Activated CD4-positive, alpha-beta T cell treated with anti-CD3 and anti-CD28 coated beads, Interleukin-2, amount 10 ng/mL, durations not matched to agents 24 days and 14 days (primary cell): ENCODE measurements around the gene CLIC4. TPM values are rescaled to one million over a fixed set of nuclear protein-coding genes. Genes with fewer than 3 reads are reported as not detected.
"Not testable (repeated sequence)": the region's sequence is repeated elsewhere in the genome, so short reads cannot be mapped to it uniquely, and the experiment has no call there.

Experiments used
- DNase-seq: peaks from one replicate; pipeline ENCODE4 v3.0.0; 2022
- H3K27ac Mint-ChIP-seq: one replicate; pipeline ENCODE4 v1.8.0; 2022; ENCODE audit warnings: mild to moderate bottlenecking, mixed read lengths
- H3K27me3 Mint-ChIP-seq: one replicate; pipeline ENCODE4 v1.8.0; 2022; ENCODE audit warnings: mixed read lengths
- H3K36me3 Mint-ChIP-seq: one replicate; pipeline ENCODE4 v1.8.0; 2022; ENCODE audit warnings: low read depth, mild to moderate bottlenecking, mixed read lengths
- H3K4me1 Mint-ChIP-seq: one replicate; pipeline ENCODE4 v1.8.0; 2021; ENCODE audit warnings: mixed read lengths
- H3K4me3 Mint-ChIP-seq: one replicate; pipeline ENCODE4 v1.8.0; 2022; ENCODE audit warnings: mild to moderate bottlenecking, moderate library complexity, mixed read lengths
- H3K9me3 Mint-ChIP-seq: one replicate; pipeline ENCODE4 v1.8.0; 2021; ENCODE audit warnings: mixed read lengths
- intact Hi-C: fragments of 100-400 bp; cut with micrococcal nuclease; formaldehyde crosslinking; loops from one replicate; pipeline ENCODE4 v1.15.1; 2023
- total RNA-seq: library from RNA; stranded (reverse); gene quantifications from 2 replicates; pipeline ENCODE4 v1.2.3, GENCODE V29; 2022

The CLIC4 gene
- total RNA-seq, 1 donor from 2014 or later, result 17.4 TPM

DNA sequence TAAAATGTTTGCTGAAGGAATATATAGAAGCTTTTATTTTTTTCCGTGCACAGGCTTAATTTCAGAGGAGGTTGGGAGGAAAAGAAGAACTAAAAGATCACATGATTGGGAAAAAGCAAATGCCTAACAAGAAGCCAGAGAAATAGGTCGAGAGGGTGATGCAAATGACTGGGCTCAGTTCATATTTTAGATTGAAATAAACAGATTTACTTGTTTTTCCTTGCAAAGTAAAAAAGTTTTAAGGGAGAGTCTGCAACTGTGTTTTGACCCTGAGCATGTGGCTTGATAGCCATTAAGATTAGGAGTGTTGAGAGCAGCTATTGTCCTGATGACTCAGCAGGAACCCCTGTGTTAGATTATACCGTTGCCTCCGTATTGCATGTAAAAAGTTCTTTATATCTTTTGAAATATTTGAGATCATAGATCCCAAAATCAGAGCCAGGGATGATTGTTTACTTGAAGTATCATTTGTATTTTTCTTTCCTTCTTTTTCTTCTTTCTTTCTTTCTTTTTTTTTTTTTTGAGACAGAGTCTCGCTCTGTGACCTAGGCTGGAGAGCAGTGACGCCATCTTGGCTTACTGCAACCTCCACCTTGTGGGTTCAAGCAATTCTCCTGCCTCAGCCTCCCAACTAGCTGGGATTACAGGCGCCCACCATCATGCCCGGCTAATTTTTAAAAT, 20.2 kb downstream of the CLIC4 start:
- DNase-seq, result no peak
- H3K4me1 Mint-ChIP-seq, result peaks cover 14% of the 10 kb centered on the region
- intact Hi-C loops, result no loop called here
- no peaks in the 10 kb centered on the region for H3K36me3 Mint-ChIP-seq
- H3K4me3 Mint-ChIP-seq, result no peak overlapping the region
- H3K9me3 Mint-ChIP-seq, result no peaks in the 10 kb centered on the region
- no peaks in the 10 kb centered on the region for H3K27me3 Mint-ChIP-seq
- no peak overlapping the region for H3K27ac Mint-ChIP-seq

DNA sequence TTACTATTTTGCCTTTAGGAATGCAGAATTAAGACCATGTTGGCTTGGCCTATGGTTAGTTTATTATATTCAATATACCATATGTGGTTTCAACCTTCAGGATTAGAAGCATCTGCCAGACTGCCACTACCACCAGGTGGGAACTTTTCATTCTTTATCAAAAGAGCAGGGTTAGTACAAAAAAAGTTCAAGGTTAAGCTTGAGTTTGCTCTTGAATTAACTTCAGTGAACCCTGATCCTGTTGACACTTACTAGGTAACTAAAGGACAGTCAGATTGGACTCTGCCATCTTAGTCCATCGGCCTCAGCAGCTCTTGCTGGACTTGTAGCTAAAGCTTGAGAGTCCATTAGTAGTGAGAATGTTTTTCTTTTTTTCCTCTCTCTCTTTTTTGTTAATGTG, 22.1 kb downstream of the CLIC4 start:
- no peaks in the 10 kb centered on the region for H3K36me3 Mint-ChIP-seq
- no peaks in the 10 kb centered on the region for H3K9me3 Mint-ChIP-seq
- H3K27ac Mint-ChIP-seq, result no peak overlapping the region
- H3K27me3 Mint-ChIP-seq, result no peaks in the 10 kb centered on the region
- intact Hi-C loops, result no loop called here
- H3K4me3 Mint-ChIP-seq, result no peak overlapping the region
- H3K4me1 Mint-ChIP-seq, result peaks cover 19% of the 10 kb centered on the region
- DNase-seq, result no peak

DNA sequence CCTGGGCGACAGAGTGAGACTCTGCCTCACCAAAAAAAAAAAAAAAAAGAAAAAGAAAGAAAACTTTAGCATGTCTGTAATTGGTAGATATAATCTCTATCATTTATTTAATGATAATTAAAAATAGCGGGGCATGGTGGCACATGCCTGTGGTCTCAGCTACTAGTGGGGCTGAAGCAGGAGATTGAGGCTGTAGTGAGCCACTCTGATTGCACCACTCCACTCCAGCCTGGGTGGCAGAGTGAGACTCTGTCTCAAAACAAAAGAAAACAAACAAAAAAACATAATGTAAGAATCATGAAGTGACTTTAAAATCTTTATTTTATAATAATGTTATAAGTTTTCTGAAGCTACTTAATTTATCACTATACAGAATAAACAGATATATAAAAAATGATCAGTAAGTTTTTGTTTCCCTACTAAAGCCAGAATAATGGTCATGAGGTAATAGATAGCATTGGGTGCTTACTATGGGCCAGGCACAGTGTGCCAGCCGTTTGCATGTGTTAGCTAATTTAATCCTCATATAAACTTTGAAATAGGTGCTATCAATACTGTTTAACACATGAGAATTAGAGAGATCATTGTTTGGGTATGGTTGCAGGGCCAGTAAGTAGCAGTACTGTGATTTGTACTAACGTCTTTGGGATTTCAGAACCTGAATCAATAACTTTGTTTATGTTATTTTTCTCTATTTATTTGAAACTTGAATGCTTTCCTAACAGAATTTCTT, 23.8 kb downstream of the CLIC4 start:
- intact Hi-C loops, result no loop called here
- H3K4me3 Mint-ChIP-seq, result no peak overlapping the region
- H3K36me3 Mint-ChIP-seq, result no peaks in the 10 kb centered on the region
- no peaks in the 10 kb centered on the region for H3K27me3 Mint-ChIP-seq
- DNase-seq, result no peak
- H3K27ac Mint-ChIP-seq, result no peak overlapping the region
- H3K9me3 Mint-ChIP-seq, result no peaks in the 10 kb centered on the region
- H3K4me1 Mint-ChIP-seq, result peaks cover 21% of the 10 kb centered on the region

DNA sequence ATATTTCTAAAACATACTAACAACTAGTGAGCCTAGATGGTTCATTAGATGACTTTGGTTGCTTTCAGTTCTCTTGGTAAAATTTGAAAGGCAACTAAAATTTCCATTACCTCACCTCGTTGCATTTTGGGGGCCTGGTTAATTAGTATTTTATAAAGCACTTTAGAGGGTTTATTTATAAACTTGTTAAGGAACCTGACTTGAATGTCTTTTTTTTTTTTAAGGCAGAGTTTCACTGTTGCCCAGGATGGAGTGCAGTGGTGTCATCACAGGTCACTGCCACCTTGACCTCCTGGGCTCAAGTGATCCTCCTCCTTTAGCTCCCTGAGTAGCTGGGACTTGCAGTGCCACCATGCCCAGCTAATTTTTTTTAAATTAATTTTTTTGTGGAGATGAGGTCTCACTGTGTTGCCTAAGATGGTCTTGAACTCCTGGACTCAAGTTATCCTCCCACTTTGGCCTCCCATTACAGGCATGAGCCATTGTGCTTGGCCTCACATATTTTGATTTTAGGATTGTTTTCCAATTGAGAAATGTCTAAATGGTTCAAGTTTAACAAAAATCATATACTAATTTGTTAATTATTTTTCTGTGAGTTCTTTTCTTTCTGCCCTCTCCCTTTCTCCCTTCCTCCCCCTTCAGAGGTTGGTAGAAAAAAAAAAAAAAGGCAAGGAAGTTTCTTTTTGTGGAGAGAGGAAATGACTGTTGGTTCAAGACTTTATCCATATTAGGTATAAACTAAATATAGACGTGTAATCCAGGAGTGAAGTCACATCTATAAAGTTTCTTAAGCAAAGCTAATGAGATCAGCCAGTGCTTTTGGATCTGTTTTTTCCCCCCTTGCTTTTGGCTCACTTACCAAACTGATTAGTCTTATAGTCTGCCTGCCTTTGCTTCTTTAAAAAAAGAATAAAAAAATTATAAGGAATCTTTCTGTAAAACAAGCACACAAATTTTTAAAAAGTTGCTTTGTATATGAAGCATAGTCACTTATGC, 24.7 kb downstream of the CLIC4 start:
- DNase-seq, result no peak
- no peak overlapping the region for H3K4me3 Mint-ChIP-seq
- H3K9me3 Mint-ChIP-seq, result no peaks in the 10 kb centered on the region
- H3K27ac Mint-ChIP-seq, result no peak overlapping the region
- no peaks in the 10 kb centered on the region for H3K36me3 Mint-ChIP-seq
- H3K4me1 Mint-ChIP-seq, result peaks cover 18% of the 10 kb centered on the region
- intact Hi-C loops, result no loop called here
- H3K27me3 Mint-ChIP-seq, result no peaks in the 10 kb centered on the region

DNA sequence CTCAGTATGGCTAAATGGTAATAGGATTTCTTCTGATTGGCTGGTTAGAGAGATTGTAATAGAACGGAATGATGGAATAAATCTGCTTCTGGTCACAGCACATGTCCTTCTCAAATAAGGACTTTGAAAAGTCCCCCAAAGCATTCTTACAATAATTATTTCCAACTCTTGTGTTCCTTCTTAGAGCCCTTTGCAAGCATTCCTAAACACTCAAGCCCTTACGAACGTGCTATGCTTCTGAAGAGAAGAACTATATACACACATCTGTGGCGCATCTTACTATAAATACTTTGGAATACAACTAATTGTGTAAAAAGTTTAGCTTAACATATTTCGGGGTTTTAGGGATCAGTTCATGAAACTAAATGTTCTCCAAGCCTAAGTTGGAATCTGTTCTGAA, 25.6 kb downstream of the CLIC4 start:
- peaks cover 15% of the 10 kb centered on the region for H3K4me1 Mint-ChIP-seq
- H3K9me3 Mint-ChIP-seq, result no peaks in the 10 kb centered on the region
- no peaks in the 10 kb centered on the region for H3K27me3 Mint-ChIP-seq
- no peak overlapping the region for H3K4me3 Mint-ChIP-seq
- DNase-seq, result no peak
- H3K27ac Mint-ChIP-seq, result no peak overlapping the region
- no peaks in the 10 kb centered on the region for H3K36me3 Mint-ChIP-seq
- intact Hi-C loops, result no loop called here

DNA sequence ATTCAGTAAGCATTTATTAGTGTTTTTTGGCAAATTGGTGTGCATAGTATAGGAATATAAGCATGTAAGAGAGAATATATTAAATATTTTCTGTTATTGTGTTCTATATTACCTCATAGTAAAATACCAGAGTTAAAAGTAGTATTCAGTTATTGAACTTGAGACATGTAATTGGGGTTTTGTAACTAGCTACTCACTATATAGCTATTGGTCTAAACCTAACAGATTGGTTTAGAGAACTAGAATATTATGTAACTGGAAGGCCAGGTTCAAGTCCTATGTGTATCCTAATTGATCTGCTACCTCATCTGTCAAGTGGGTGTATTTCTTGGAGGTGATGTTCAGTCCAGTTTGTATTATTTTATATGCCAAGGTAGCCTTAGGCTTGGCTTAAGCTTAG, 26.3 kb downstream of the CLIC4 start:
- no peaks in the 10 kb centered on the region for H3K36me3 Mint-ChIP-seq
- no peak overlapping the region for H3K27ac Mint-ChIP-seq
- H3K27me3 Mint-ChIP-seq, result no peaks in the 10 kb centered on the region
- H3K4me3 Mint-ChIP-seq, result no peak overlapping the region
- intact Hi-C loops, result no loop called here
- no peak for DNase-seq
- peaks cover 15% of the 10 kb centered on the region for H3K4me1 Mint-ChIP-seq
- H3K9me3 Mint-ChIP-seq, result no peaks in the 10 kb centered on the region

DNA sequence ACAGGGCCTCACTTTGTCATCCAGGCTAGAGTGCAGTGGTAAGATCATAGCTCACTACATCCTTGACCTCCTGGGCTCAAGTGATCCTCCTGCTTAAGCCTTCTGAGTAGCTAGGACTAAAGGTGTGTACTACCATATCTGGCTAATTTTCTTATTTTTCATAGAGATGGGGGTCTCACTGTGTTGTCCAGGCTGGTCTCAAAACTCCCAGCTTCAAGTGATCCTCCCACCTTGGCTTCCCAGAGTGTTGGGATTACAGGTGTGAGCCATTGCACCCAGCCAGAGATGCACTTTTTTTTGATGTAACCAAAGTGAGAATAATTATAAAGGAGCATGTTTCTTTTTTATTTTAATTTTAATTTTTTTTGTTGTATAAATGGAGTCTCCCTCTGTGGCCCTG, 28.4 kb downstream of the CLIC4 start:
- peaks cover 15% of the 10 kb centered on the region for H3K4me1 Mint-ChIP-seq
- intact Hi-C loops, result no loop called here

DNA sequence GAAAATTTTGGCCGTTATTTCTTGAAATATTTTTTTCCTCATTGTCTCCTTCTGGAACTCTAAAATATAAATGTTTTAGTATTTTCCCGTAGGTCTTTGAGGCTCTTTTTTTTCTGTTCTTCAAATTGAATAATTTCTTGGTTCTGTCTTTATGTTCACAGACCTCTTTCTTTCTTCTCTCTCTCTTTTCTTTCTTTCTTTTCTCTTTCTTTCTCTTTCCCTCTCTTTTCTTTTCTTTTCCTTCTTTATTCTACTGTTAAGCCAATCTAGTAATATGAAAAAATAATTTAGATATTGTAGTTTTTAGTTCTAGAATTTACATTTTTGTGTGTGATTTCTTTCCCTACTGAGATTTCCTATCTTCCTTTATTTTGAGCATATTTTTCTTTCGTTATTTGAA, 30.1 kb downstream of the CLIC4 start:
- Mint-ChIP-seq H3K9me3 (no peaks in the 10 kb centered on the region), H3K36me3 (no peaks in the 10 kb centered on the region), H3K4me3 (no peak overlapping the region), H3K27ac (no peak overlapping the region), H3K27me3 (no peaks in the 10 kb centered on the region), H3K4me1 (peaks cover 8% of the 10 kb centered on the region)
- DNase-seq, result no peak
- intact Hi-C loops, result no loop called here

More for the DNA sequence above, 28.4 kb downstream of the CLIC4 start:
- no peak for DNase-seq
- no peaks in the 10 kb centered on the region for H3K27me3 Mint-ChIP-seq
- H3K9me3 Mint-ChIP-seq, result no peaks in the 10 kb centered on the region
- no peak overlapping the region for H3K4me3 Mint-ChIP-seq
- H3K27ac Mint-ChIP-seq, result no peak overlapping the region
- no peaks in the 10 kb centered on the region for H3K36me3 Mint-ChIP-seq

DNA sequence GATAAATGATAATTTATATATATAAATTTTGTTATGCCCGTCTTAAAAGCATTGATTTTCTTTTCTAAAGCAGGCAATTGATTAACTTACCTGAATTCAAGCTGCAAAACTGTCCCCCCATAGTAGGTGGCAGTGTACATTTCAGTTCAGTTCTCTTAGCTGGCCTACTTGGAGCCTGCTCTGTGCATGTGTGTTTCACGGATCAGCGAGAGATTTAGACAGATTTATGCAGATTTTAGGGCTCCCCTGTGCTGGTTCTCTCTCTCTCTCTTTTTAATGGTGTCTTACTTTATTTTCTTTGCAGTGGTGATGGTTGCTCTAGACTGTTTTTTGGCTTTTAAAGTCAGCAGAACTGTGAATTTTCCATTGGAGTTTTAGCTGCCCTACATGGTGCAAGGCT, 30.7 kb downstream of the CLIC4 start:
- no peaks in the 10 kb centered on the region for H3K27me3 Mint-ChIP-seq
- no peaks in the 10 kb centered on the region for H3K36me3 Mint-ChIP-seq
- no peak overlapping the region for H3K27ac Mint-ChIP-seq
- H3K9me3 Mint-ChIP-seq, result no peaks in the 10 kb centered on the region
- intact Hi-C loops, result no loop called here
- H3K4me1 Mint-ChIP-seq, result peaks cover 4% of the 10 kb centered on the region
- H3K4me3 Mint-ChIP-seq, result no peak overlapping the region
- DNase-seq, result no peak

DNA sequence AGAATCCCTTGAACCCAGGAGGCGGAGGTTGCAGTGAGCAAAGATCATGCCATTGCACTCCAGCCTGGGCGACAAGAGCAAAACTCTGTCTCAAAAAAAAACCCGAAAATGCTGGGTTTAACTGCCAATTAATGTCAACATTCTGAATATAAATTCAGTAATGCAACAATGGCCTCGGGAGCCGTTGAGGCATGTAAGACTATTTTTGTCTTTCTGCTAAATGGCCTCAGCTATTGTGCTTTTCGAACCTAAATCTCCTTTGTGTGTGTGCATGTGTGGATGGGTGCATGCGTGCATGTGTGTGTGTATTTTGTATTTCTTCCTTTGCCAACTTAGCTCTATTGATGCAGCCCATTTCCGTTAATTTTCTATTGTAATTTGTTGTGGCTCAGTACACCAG, 31.6 kb downstream of the CLIC4 start:
- H3K9me3 Mint-ChIP-seq, result no peaks in the 10 kb centered on the region
- intact Hi-C loops, result no loop called here
- H3K4me3 Mint-ChIP-seq, result no peak overlapping the region
- H3K27me3 Mint-ChIP-seq, result no peaks in the 10 kb centered on the region
- no peak overlapping the region for H3K27ac Mint-ChIP-seq
- peaks cover 2% of the 10 kb centered on the region for H3K4me1 Mint-ChIP-seq
- H3K36me3 Mint-ChIP-seq, result no peaks in the 10 kb centered on the region
- no peak for DNase-seq

DNA sequence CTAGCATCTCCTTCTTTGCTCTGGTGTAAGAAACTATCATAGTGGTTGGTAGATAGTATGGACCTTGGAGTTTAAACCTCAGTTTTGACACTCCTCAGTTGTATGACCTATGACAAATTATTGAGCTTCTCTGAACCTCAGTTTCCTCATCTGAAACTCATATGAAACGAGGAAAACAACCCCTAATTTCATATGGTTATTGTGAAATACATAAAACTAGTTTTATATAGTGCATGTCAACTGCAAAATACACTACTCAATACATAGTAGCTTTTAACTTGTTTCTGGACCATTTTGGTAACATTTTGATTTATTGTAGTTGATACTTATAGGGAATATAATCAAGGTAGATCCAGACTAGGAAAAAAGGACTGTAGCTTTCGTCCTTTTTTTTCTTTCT, 32.9 kb downstream of the CLIC4 start:
- peaks cover 2% of the 10 kb centered on the region for H3K4me1 Mint-ChIP-seq
- H3K27ac Mint-ChIP-seq, result no peak overlapping the region
- no peaks in the 10 kb centered on the region for H3K36me3 Mint-ChIP-seq
- H3K27me3 Mint-ChIP-seq, result no peaks in the 10 kb centered on the region
- intact Hi-C loops, result no loop called here
- no peak overlapping the region for H3K4me3 Mint-ChIP-seq
- DNase-seq, result no peak
- no peaks in the 10 kb centered on the region for H3K9me3 Mint-ChIP-seq

DNA sequence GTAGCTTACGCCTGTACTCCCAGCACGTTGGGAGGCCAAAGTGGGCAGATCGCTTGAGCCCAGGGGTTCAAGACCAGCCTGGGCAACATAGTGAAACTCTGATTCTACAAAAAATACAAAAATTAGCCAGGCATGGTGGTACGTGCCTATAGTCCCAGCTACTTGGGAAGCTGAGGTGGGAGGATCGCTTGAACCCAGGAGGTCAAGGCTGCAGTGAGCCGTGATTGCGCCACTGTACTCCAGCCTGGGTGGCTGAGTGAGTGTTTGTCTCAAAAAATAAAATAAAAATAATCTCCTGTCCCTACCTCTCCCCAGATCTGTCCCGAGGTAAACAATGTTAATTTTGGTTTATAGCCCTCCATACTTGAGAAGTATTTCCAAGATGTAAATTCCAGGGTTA, 34.0 kb downstream of the CLIC4 start:
- intact Hi-C loops, DNase-seq, H3K9me3 Mint-ChIP-seq, H3K27me3 Mint-ChIP-seq, H3K4me1 Mint-ChIP-seq, H3K36me3 Mint-ChIP-seq, H3K4me3 Mint-ChIP-seq, H3K27ac Mint-ChIP-seq: not testable (repeated sequence)

DNA sequence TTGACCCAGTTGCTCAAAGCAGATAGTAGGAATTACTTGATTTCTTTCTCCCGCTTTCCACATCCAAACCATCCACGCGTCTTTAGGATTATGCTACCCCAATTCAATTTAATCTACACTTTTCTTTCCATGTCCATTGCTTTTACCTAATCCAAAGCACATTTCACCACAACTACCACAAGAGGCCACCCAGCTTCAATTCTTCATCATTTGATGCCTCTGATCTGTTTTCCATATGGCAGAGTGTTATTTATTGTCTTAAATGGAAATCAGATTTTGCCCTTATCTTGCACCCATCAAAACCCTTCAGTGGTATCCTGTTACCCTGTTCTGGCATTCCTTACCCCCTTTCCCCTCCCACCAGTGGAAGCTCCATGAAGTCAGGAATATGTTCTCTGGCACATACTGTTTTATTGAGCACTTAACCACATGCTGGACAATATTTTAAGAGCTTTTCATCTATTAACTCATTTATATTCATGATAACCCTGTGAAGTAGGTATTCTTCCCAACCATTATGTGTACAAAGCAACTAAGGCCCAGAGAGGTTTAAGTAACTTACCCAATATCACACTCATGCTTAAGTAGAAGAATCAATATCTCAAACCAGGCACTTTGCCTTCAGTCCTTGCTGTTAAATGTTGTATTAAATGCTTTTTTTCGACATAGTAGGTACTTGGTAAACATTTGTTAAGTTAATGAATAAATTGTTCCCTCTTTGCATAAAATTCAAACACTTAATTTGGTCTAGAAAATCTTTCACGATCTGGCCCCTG, 34.6 kb downstream of the CLIC4 start:
- no peaks in the 10 kb centered on the region for H3K9me3 Mint-ChIP-seq
- H3K4me3 Mint-ChIP-seq, result no peak overlapping the region
- H3K27me3 Mint-ChIP-seq, result no peaks in the 10 kb centered on the region
- intact Hi-C loops, result no loop called here
- no peak overlapping the region for H3K27ac Mint-ChIP-seq
- peaks cover 2% of the 10 kb centered on the region for H3K4me1 Mint-ChIP-seq
- no peaks in the 10 kb centered on the region for H3K36me3 Mint-ChIP-seq
- no peak for DNase-seq
